Testis (tissue), 5 donors: ENCODE data around the gene STIM2. TPM values are rescaled to one million over a fixed set of nuclear protein-coding genes. Genes with fewer than 3 reads are reported as not detected.
"Not testable (repeated sequence)": the region's sequence is repeated elsewhere in the genome, so short reads cannot be mapped to it uniquely, and the experiment has no call there.

Experiments used
- DNase-seq: peaks from one replicate; pipeline ENCODE4 v3.0.0-alpha.2; 2019
- H3K27ac ChIP-seq, 2 donors: fragments of 200-600 bp; sonication (generic); one replicate each; pipeline ENCODE4 v1.5.1; 2019
- H3K27me3 ChIP-seq: fragments of 200-600 bp; sonication (generic); one replicate; pipeline ENCODE4 v1.5.1; 2019
- H3K36me3 ChIP-seq: fragments of 200-600 bp; sonication (generic); one replicate; pipeline ENCODE4 v1.5.1; 2017; ENCODE audit warnings: low read depth; ENCODE audit errors: missing control alignments
- H3K4me1 ChIP-seq: fragments of 200-600 bp; sonication (generic); one replicate; pipeline ENCODE4 v1.5.1; 2019
- H3K4me3 ChIP-seq, 2 donors: fragments of 200-600 bp; sonication (generic); one replicate each; pipeline ENCODE4 v1.5.1; 2017 to 2019
- H3K9me3 ChIP-seq: fragments of 200-600 bp; sonication (generic); one replicate; pipeline ENCODE4 v1.5.1; 2017
- POLR2A ChIP-seq: fragments of 450-650 bp; IDR thresholded peaks from one replicate; pipeline ENCODE4 v1.6.1; 2017; ENCODE audit warnings: antibody characterized with exemption, mild to moderate bottlenecking, moderate library complexity
- WGBS, 2 donors: methylation state at CpG; one replicate each; pipeline ENCODE4 v1.1.5; 2018; 5-methylcytosine and 5-hydroxymethylcytosine counted together
- intact Hi-C: fragments of 100-400 bp; cut with DNase I; formaldehyde crosslinking; loops from one replicate; pipeline ENCODE4 v1.15.1; 2023; ENCODE audit warnings: low total_unique reads
- long read RNA-seq, 2 donors: transcript quantifications; one replicate each; lab custom pipeline, GENCODE V29; 2026
- polyA plus RNA-seq: library from polyadenylated mRNA; stranded (reverse); fragments of 350-450 nt; fragmentation: Illumina TruSeq; extraction: RNeasy Lipid Tissue Mini Kit (QIAGEN cat#74804); gene quantifications from one replicate; pipeline ENCODE4 v1.2.3, GENCODE V29; 2014; ENCODE audit warnings: low read depth, low replicate concordance; ENCODE audit not compliant: insufficient read depth
- total RNA-seq, 2 donors: library from RNA; depleted of rRNA; stranded (reverse); fragments of >200 nt; gene quantifications; one replicate each; pipeline ENCODE4 v1.2.3, GENCODE V29; 2016
- TF ChIP-seq, protein P1 (sequence below), 3 experiments: fragments of 450-650 bp in 2 of 3; fragments of 200-600 bp in 1 of 3; sonication (generic) in 1 of 3; IDR thresholded peaks; one replicate each; pipeline ENCODE4 v1.5.1; 2016 to 2019; ENCODE audit warnings: antibody characterized with exemption in 3 of 3, mild to moderate bottlenecking in 2 of 3, moderate library complexity in 1 of 3

The STIM2 gene
- 10 to 100 TPM; 29.4 to 35.0 TPM for total RNA-seq
- 14.3 TPM for polyA plus RNA-seq
- long read RNA-seq, donor 1, full-length matches to known transcripts = 4 of 20 reads
- long read RNA-seq, donor 1, partial matches to known transcripts = 16 of 20 reads
- long read RNA-seq, donor 1, other reads (novel, unspliced or antisense) = 0 of 20 reads
- long read RNA-seq, donor 2, partial matches to known transcripts = 5 of 6 reads
- long read RNA-seq, donor 2, other reads (novel, unspliced or antisense) = 0 of 6 reads

GRCh38 chr4:26860157-26860921, at the start of gene STIM2:
TSS of gene STIM2 (plus strand) at chr4:26860841.
- intact Hi-C loops = no loop called here
- DNase-seq = peak; percentile 96
- H3K4me1 ChIP-seq = peaks cover 24% of the 10 kb centered on the region

DNA sequence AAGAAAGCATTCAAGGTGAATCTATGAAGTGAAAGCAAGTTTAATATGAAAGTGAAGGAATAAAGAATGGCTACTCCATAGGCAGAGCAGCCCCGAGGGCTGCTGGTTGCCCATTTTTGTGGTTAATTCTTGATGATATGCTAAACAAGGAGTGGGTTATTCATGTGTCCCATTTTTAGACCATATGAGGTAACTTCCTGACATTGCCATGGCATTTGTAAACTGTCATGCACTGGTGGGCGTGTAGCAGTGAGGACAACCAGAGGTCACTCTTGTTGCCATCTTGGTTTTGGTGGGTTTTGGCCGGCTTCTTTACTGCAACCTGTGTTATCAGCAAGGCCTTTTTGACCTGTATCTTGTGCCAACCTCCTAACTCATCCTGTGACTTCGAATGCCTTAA, 49.1 kb upstream of the STIM2 start:
- WGBS, 2 donors = 76 to 82% methylated on average over 4 of the region's 4 CpGs
- H3K4me1 ChIP-seq, H3K27me3 ChIP-seq, intact Hi-C loops, H3K27ac ChIP-seq, H3K4me3 ChIP-seq, H3K36me3 ChIP-seq, DNase-seq, H3K9me3 ChIP-seq: not testable (repeated sequence)

More at GRCh38 chr4:26860157-26860921, at the start of gene STIM2:
- no peak for TF ChIP-seq POLR2A
- TF ChIP-seq, protein P1, sequence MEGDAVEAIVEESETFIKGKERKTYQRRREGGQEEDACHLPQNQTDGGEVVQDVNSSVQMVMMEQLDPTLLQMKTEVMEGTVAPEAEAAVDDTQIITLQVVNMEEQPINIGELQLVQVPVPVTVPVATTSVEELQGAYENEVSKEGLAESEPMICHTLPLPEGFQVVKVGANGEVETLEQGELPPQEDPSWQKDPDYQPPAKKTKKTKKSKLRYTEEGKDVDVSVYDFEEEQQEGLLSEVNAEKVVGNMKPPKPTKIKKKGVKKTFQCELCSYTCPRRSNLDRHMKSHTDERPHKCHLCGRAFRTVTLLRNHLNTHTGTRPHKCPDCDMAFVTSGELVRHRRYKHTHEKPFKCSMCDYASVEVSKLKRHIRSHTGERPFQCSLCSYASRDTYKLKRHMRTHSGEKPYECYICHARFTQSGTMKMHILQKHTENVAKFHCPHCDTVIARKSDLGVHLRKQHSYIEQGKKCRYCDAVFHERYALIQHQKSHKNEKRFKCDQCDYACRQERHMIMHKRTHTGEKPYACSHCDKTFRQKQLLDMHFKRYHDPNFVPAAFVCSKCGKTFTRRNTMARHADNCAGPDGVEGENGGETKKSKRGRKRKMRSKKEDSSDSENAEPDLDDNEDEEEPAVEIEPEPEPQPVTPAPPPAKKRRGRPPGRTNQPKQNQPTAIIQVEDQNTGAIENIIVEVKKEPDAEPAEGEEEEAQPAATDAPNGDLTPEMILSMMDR (IDR thresholded peaks at IDR 0.05) = peak in 2 of 3 experiments; percentile 24
- Histone ChIP-seq H3K4me3 (peak within 1 kb of the TSS; percentile 77 to 83), H3K27ac (peak within 1 kb of the TSS; percentile 85 to 93), H3K27me3 (no peaks in the 10 kb centered on the region), H3K36me3 (no peaks in the 10 kb centered on the region), H3K9me3 (no peaks in the 10 kb centered on the region)
- 0% methylated on average over 26 to 71 of the region's 74 CpGs for WGBS, 2 donors

DNA sequence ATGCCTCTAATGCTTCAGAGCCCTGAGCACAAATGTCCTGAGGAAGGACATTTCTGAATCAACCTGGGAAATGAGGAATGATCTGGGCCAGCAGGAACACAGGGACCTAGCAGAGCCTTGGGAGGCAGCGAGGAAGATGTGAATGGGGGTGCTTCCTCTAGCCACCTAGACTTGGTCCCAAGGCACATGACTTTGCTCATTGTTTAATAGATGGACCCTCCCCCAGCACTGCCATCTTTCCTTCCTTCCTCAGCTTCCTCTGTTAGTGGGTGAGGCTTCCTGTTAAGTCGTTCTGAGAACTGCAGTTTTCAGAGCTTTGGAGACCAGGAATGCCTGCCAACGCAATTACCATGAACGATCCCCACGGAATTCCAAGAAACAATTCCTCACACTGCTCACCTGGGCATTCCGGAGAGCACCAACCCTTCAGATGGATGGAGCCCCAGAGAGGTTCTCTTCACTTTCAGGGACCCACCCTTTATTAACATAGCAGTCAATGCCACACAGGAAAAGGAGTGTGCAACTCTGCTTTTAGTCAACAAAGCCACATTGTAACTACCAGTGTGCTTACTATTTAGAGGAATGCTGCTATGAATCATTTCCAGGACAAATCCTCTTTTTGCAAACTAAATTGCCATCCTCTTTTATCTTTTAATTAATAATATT, 48.5 kb upstream of the STIM2 start:
- Histone ChIP-seq H3K4me3 (no peak overlapping the region), H3K9me3 (no peaks in the 10 kb centered on the region), H3K27me3 (no peaks in the 10 kb centered on the region), H3K36me3 (no peaks in the 10 kb centered on the region), H3K4me1 (no peaks in the 10 kb centered on the region), H3K27ac (no peak overlapping the region)
- intact Hi-C loops = no loop called here
- DNase-seq = no peak
- 85 to 87% methylated on average over 6 of the region's 6 CpGs for WGBS, 2 donors
- TF ChIP-seq POLR2A = no peak
- TF ChIP-seq, protein P1 (IDR thresholded peaks at IDR 0.05) = no peak

DNA sequence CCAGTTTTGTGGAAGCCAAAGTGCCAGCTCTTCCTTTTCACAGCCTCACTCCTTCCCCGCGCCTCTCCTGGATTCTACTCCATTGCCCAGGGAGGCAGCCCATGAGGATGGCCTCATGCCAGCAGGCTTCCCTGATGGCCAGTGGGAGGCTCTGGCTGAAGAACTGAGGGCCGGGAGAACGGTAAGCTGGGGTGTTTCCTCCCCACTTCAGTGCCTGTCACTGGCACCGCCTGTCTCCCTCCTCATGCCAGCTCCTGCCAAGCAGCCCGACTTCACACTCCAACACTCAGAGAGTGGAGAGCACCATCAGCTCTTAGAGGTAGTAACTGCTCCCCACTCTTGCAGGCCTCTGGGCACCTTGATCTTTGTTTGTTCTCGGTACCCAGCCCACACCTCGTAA, 46.9 kb upstream of the STIM2 start:
- Histone ChIP-seq H3K27me3 (no peaks in the 10 kb centered on the region), H3K9me3 (no peaks in the 10 kb centered on the region), H3K4me3 (no peak overlapping the region), H3K4me1 (no peaks in the 10 kb centered on the region), H3K27ac (no peak overlapping the region), H3K36me3 (no peaks in the 10 kb centered on the region)
- WGBS, 2 donors = 72 to 78% methylated on average over 8 of the region's 8 CpGs
- intact Hi-C loops = no loop called here
- TF ChIP-seq, protein P1 (IDR thresholded peaks at IDR 0.05) = no peak
- TF ChIP-seq POLR2A = no peak
- no peak for DNase-seq

DNA sequence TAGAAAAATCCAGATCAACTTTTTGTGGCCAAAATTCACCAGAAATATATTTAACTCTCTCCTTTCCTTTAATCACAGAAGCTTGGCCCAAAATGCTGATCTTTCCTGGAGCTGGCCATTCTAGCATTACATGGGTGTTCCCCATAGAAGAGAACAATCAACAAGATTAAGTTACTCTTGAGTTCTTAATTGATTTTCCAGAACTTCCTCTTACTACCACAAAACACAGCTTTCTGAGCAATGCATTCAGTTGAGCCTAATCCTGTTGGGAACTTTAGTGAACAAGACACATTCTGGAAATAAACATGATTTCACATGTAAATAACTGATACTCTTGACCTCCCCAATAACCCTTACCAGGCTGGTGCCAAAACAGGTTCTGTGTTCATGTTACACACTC, 45.4 kb upstream of the STIM2 start:
- no peak overlapping the region for H3K27ac ChIP-seq
- H3K4me1 ChIP-seq = no peaks in the 10 kb centered on the region
- H3K9me3 ChIP-seq = no peaks in the 10 kb centered on the region
- no peak for DNase-seq
- H3K27me3 ChIP-seq = no peaks in the 10 kb centered on the region
- TF ChIP-seq, protein P1 (IDR thresholded peaks at IDR 0.05) = no peak
- no peak for TF ChIP-seq POLR2A
- intact Hi-C loops = no loop called here
- no peak overlapping the region for H3K4me3 ChIP-seq
- H3K36me3 ChIP-seq = no peaks in the 10 kb centered on the region
